K562 (cell line): ENCODE measurements around the gene UBXN1. TPM values are rescaled to one million over a fixed set of nuclear protein-coding genes. Genes with fewer than 3 reads are reported as not detected.

Experiments
- DNMT1 ChIP-seq: fragments of 450-650 bp; IDR thresholded peaks from 2 replicates; pipeline ENCODE4 v1.6.1; 2016; ENCODE audit warnings: antibody characterized with exemption, mild to moderate bottlenecking
- GABPB1 ChIP-seq: sonication (generic); formaldehyde crosslinking; IDR thresholded peaks from 2 replicates; pipeline ENCODE4 v1.8.0; 2022; ENCODE audit warnings: mild to moderate bottlenecking, missing genetic modification reagents
- GTF3C2 ChIP-seq: IDR thresholded peaks from 3 replicates; pipeline ENCODE4 v1.6.1; 2011; ENCODE audit warnings: borderline replicate concordance, mild to moderate bottlenecking, moderate library complexity; ENCODE audit not compliant: insufficient read length; ENCODE audit errors: extremely low read depth
- JUNB ChIP-seq: fragments of 450-650 bp; formaldehyde crosslinking; conservative IDR thresholded peaks from 2 replicates; pipeline ENCODE4 v1.4.0; 2020; ENCODE audit warnings: mild to moderate bottlenecking
- MTA3 ChIP-seq: fragments of 450-650 bp; formaldehyde crosslinking; IDR thresholded peaks from 2 replicates; pipeline ENCODE4 v1.6.1; 2017; ENCODE audit warnings: mild to moderate bottlenecking, borderline replicate concordance
- MXI1 ChIP-seq: IDR thresholded peaks from 2 replicates; pipeline ENCODE4 v1.6.1; 2011; ENCODE audit warnings: low read depth, mild to moderate bottlenecking, improper control_type of control experiment, low read length
- NR2C2 ChIP-seq, 2 experiments: fragments of 200-800 bp in 1 of 2; sonication (Bioruptor generic) in 1 of 2; sonication (generic) in 1 of 2; formaldehyde crosslinking in 1 of 2; IDR thresholded peaks; 2 replicates each; pipeline versions ENCODE4 v1.6.1 to v1.8.0; 2016 to 2022; ENCODE audit warnings: mild to moderate bottlenecking in 1 of 2, missing compliant biosample characterization in 1 of 2, missing genetic modification characterization in 1 of 2, missing genetic modification reagents in 1 of 2
- NRF1 ChIP-seq, 2 experiments: fragments of 450-650 bp; IDR thresholded peaks in 1 of 2; conservative IDR thresholded peaks in 1 of 2; 2 replicates each; pipeline ENCODE4 v1.6.1; 2014; ENCODE audit warnings: mild to moderate bottlenecking in 2 of 2
- OTX1 ChIP-seq: fragments of 450-650 bp; formaldehyde crosslinking; IDR thresholded peaks from 2 replicates; pipeline ENCODE4 v1.4.0; 2022; ENCODE audit warnings: mild to moderate bottlenecking
- POLR2A ChIP-seq: fragments of 450-650 bp; conservative IDR thresholded peaks from 2 replicates; pipeline ENCODE4 v1.6.1; 2016
- POLR2AphosphoS5 ChIP-seq: IDR thresholded peaks from 2 replicates; pipeline ENCODE4 v1.6.1; 2011; ENCODE audit warnings: mild to moderate bottlenecking, low read depth, low read length, moderate library complexity; ENCODE audit not compliant: control insufficient read depth, insufficient read depth
- POLR2B ChIP-seq: fragments of 450-650 bp; IDR thresholded peaks from 2 replicates; pipeline ENCODE4 v1.6.1; 2018; ENCODE audit warnings: low read depth; ENCODE audit not compliant: partially characterized antibody
- PRDM10 ChIP-seq: fragments of 450-650 bp; IDR thresholded peaks from 2 replicates; pipeline ENCODE4 v1.6.1; 2018; ENCODE audit not compliant: partially characterized antibody
- RBM34 ChIP-seq: fragments of 200-400 bp; formaldehyde crosslinking; IDR thresholded peaks from 2 replicates; pipeline ENCODE4 v1.6.1; 2018; ENCODE audit warnings: low read length, borderline replicate concordance; ENCODE audit not compliant: insufficient read depth
- SP2 ChIP-seq: IDR thresholded peaks from 2 replicates; pipeline ENCODE4 v1.6.1; 2011; ENCODE audit warnings: mild to moderate bottlenecking, low read depth, low read length, moderate library complexity; ENCODE audit not compliant: poor library complexity, severe bottlenecking; ENCODE audit errors: extremely low read depth
- ZNF143 ChIP-seq: sonication (generic); formaldehyde crosslinking; IDR thresholded peaks from 2 replicates; pipeline ENCODE4 v1.9.0; 2022; ENCODE audit warnings: mild to moderate bottlenecking, missing genetic modification reagents
- ZNF263 ChIP-seq: sonication (generic); formaldehyde crosslinking; IDR thresholded peaks from 2 replicates; pipeline ENCODE4 v1.8.0; 2022; ENCODE audit warnings: mild to moderate bottlenecking, missing genetic modification reagents, borderline replicate concordance
- ZNF561 ChIP-seq: fragments of 450-650 bp; formaldehyde crosslinking; conservative IDR thresholded peaks from 2 replicates; pipeline ENCODE4 v1.4.0; 2020; ENCODE audit warnings: mild to moderate bottlenecking, moderate library complexity
- ZNF830 ChIP-seq: fragments of 250-450 bp; sonication (Bioruptor Pico); IDR thresholded peaks from 2 replicates; pipeline ENCODE4 v1.5.0; 2021; ENCODE audit warnings: mild to moderate bottlenecking
- polyA plus RNA-seq, 8 experiments: library from polyadenylated mRNA; depleted of rRNA in 4 of 8; stranded (reverse) in 5 of 8; unstranded in 3 of 8; fragments of >200 nt; fragmentation: Nextera tagmentation in 2 of 8; fragmentation: Illumina TruSeq in 1 of 8; extraction: Ambion mirVana in 2 of 8; extraction: Trizol in 1 of 8; gene quantifications; 2 replicates each; pipeline versions ENCODE4 v1.2.1 to v1.2.3, GENCODE V29; 2011 to 2014; ENCODE audit warnings: inconsistent platforms in 1 of 8, missing spikeins in 1 of 8
- total RNA-seq, 7 experiments: library from RNA; depleted of rRNA in 6 of 7; stranded (reverse); fragments of >200 nt in 6 of 7; fragmentation: Illumina TruSeq in 2 of 7; extraction: Trizol in 2 of 7; gene quantifications; 2 replicates each; pipeline versions ENCODE4 v1.2.1 to v1.2.3, GENCODE V29; 2011 to 2021; ENCODE audit warnings: low replicate concordance in 1 of 7

UBXN1 gene
- total and polyA plus RNA-seq, 9 of the 15 experiments (the other 6 are each of a cell fraction or from before 2014, with no cell fraction given): 4.8 to 263 (median 99.7) TPM

DNA sequence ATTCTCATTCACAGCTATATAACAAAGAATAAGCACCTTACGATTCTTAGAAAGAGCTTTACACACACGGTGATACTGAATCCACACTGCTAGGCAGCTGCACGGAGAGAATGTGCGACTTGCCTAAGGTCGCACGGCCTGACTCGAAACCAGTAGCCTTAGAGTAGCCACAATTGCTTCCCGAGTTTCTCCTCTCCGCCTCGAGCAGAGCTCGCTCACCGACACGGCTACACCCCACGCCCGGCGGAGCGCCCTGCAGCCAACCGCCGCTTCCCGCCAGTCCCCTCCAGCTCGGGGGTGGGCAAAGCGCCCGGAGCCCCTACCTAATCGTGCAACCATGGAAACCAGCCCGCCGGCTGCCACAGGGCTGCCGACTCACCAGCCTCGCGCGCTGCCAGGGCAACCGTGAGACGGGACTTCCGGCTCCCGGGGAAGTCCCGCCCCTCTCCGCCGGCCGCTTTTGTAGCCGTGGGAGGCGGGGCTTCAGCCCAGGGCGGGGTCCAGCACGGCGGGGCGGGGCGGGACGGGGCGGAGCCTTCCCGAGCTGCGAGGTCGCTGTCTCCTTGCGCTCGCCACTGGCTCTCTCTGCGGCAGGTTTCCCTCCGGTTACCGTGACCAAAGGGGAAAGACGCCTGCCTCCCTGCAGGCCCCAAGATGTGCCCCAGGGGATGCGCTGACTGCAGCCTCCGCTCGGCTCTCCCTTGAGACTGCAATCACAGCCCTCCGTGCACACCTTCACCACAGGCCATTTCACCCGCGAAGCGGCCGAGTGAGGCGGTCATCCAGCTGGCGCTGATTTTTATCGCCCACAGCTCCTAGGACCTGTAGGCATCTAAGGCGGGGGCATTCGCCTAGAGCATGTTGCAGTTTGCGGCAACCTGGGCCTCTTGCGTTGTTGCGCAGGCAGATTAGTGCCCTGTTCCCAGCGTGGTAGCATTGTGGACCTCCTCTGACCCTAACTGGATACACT, 27.3 kb upstream of the UBXN1 start (continued):
- TF ChIP-seq POLR2AphosphoS5 (peak; percentile 68; the same call in 1 of the 2 replicates), GTF3C2 (no peak), NR2C2 (CRISPR knock-in tag; IDR thresholded peaks at IDR 0.05) (0 out of 2 replicates have a peak, but pooled peaks have one; percentile 23), NR2C2 (tag; IDR thresholded peaks at IDR 0.05) (no peak), GABPB1 (CRISPR knock-in tag) (peak; percentile 89), POLR2B (peak; percentile 70), NRF1 (conservative IDR thresholded peaks at IDR 0.05 in 1 of 2, IDR thresholded peaks at IDR 0.05 in 1 of 2) (peak; percentile 32 to 57; a peak in 3 of 4 replicates), ZNF561 (CRISPR knock-in tag) (no peak), POLR2A (peak; percentile 79), DNMT1 (no peak), MXI1 (peak; percentile 83), ZNF263 (peak; percentile 60; the same call in 1 of the 2 replicates), MTA3 (peak; percentile 81), SP2 (peak; percentile 36), PRDM10 (peak; percentile 13), JUNB (CRISPR knock-in tag) (no peak), OTX1 (no peak), ZNF830 (CRISPR knock-in tag) (peak; percentile 90; the same call in 1 of the 2 replicates), RBM34 (0 out of 2 replicates have a peak, but pooled peaks have one; percentile 49), ZNF143 (CRISPR knock-in tag) (0 out of 2 replicates have a peak, but pooled peaks have one; percentile 33)
